ENCODE results near the gene PKD1L1. TPM values are rescaled to one million over a fixed set of nuclear protein-coding genes. Genes with fewer than 3 reads are reported as not detected.

PKD1L1 gene
- polyA plus RNA-seq, 1 donor (not counting 4 experiments of a cell fraction or from before 2014, with no cell fraction given) = 0.04 TPM

GRCh38 chr7:47811632-47812380 is 136.5 kb downstream of the PKD1L1 start:
- FAIRE-seq (no peak), DNase-seq (ENCODE audit: low read depth, low spot score) (no peak)
- H3K27me3 ChIP-seq (ENCODE audit: control insufficient read depth, extremely low read depth, insufficient read depth, low read length) = no peaks in the 10 kb centered on the region
- no peak overlapping the region for H3K27ac ChIP-seq (ENCODE audit: control insufficient read depth, insufficient read depth, low read length)
- dilution Hi-C loops (cut with MboI; ENCODE audit: extremely low pct_ligation_motif_present, low sequenced_read_pairs) = no loop called here
- H3K79me2 ChIP-seq (ENCODE audit: control insufficient read depth, insufficient read depth, low read length) = no peaks in the 10 kb centered on the region
- no peak overlapping the region for H3K4me3 ChIP-seq (ENCODE audit: control insufficient read depth in 2 of 3, extremely low read depth in 1 of 3, insufficient read depth in 2 of 3, low read depth in 1 of 3, low read length in 3 of 3)
- no peaks in the 10 kb centered on the region for H3K9me1 ChIP-seq (ENCODE audit: control insufficient read depth, extremely low read depth, insufficient read depth, low read length)
- no peaks in the 10 kb centered on the region for H3K9me3 ChIP-seq (ENCODE audit: control insufficient read depth, low read depth, low read length)
- H2AFZ ChIP-seq (ENCODE audit: control insufficient read depth, low read length) = no peak overlapping the region
- no peaks in the 10 kb centered on the region for H4K20me1 ChIP-seq (ENCODE audit: control insufficient read depth, extremely low read depth, insufficient read depth, low read length)
- TF ChIP-seq, protein P1, sequence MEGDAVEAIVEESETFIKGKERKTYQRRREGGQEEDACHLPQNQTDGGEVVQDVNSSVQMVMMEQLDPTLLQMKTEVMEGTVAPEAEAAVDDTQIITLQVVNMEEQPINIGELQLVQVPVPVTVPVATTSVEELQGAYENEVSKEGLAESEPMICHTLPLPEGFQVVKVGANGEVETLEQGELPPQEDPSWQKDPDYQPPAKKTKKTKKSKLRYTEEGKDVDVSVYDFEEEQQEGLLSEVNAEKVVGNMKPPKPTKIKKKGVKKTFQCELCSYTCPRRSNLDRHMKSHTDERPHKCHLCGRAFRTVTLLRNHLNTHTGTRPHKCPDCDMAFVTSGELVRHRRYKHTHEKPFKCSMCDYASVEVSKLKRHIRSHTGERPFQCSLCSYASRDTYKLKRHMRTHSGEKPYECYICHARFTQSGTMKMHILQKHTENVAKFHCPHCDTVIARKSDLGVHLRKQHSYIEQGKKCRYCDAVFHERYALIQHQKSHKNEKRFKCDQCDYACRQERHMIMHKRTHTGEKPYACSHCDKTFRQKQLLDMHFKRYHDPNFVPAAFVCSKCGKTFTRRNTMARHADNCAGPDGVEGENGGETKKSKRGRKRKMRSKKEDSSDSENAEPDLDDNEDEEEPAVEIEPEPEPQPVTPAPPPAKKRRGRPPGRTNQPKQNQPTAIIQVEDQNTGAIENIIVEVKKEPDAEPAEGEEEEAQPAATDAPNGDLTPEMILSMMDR (optimal IDR thresholded peaks at IDR 0.05 in 1 of 3, IDR thresholded peaks at IDR 0.05 in 1 of 3, conservative IDR thresholded peaks at IDR 0.05 in 1 of 3; ENCODE audit: extremely low read depth in 1 of 3, insufficient read depth in 2 of 3, low read length in 3 of 3) = no peak
- TF ChIP-seq EZH2 (IDR thresholded peaks at IDR 0.05; ENCODE audit: low read length) = no peak
- H3K4me1 ChIP-seq (ENCODE audit: control insufficient read depth, extremely low read depth, insufficient read depth, low read length) = peaks cover 2% of the 10 kb centered on the region
- H3K9ac ChIP-seq (ENCODE audit: control insufficient read depth, extremely low read depth, insufficient read depth, low read length) = no peak overlapping the region
- H3K4me2 ChIP-seq (ENCODE audit: control insufficient read depth, extremely low read depth, insufficient read depth, low read depth, low read length) = no peak overlapping the region
- H3K36me3 ChIP-seq (ENCODE audit: control insufficient read depth in 2 of 2, extremely low read depth in 1 of 2, insufficient read depth in 2 of 2, low read length in 2 of 2) = no peaks in the 10 kb centered on the region

GRCh38 chr7:47809387-47809786 is 138.9 kb downstream of the PKD1L1 start:
- dilution Hi-C loops (cut with MboI; ENCODE audit: extremely low pct_ligation_motif_present, low sequenced_read_pairs) = no loop called here
- peaks cover 4% of the 10 kb centered on the region for H3K4me1 ChIP-seq (ENCODE audit: control insufficient read depth, extremely low read depth, insufficient read depth, low read length)
- H3K79me2 ChIP-seq (ENCODE audit: control insufficient read depth, insufficient read depth, low read length) = no peaks in the 10 kb centered on the region
- no peak for FAIRE-seq
- H3K9me3 ChIP-seq (ENCODE audit: control insufficient read depth, low read depth, low read length) = no peaks in the 10 kb centered on the region
- H3K9me1 ChIP-seq (ENCODE audit: control insufficient read depth, extremely low read depth, insufficient read depth, low read length) = no peaks in the 10 kb centered on the region
- H3K9ac ChIP-seq (ENCODE audit: control insufficient read depth, extremely low read depth, insufficient read depth, low read length) = no peak overlapping the region
- H3K4me2 ChIP-seq (ENCODE audit: control insufficient read depth, extremely low read depth, insufficient read depth, low read depth, low read length) = no peak overlapping the region
- no peak overlapping the region for H3K4me3 ChIP-seq (ENCODE audit: control insufficient read depth in 2 of 3, extremely low read depth in 1 of 3, insufficient read depth in 2 of 3, low read depth in 1 of 3, low read length in 3 of 3)
- H3K27ac ChIP-seq (ENCODE audit: control insufficient read depth, insufficient read depth, low read length) = no peak overlapping the region
- TF ChIP-seq, protein P1 (optimal IDR thresholded peaks at IDR 0.05 in 1 of 3, IDR thresholded peaks at IDR 0.05 in 1 of 3, conservative IDR thresholded peaks at IDR 0.05 in 1 of 3; ENCODE audit: extremely low read depth in 1 of 3, insufficient read depth in 2 of 3, low read length in 3 of 3) = no peak
- TF ChIP-seq EZH2 (IDR thresholded peaks at IDR 0.05; ENCODE audit: low read length) = no peak
- DNase-seq (ENCODE audit: low read depth, low spot score) = no peak
- H4K20me1 ChIP-seq (ENCODE audit: control insufficient read depth, extremely low read depth, insufficient read depth, low read length) = no peaks in the 10 kb centered on the region
- no peaks in the 10 kb centered on the region for H3K27me3 ChIP-seq (ENCODE audit: control insufficient read depth, extremely low read depth, insufficient read depth, low read length)
- no peaks in the 10 kb centered on the region for H3K36me3 ChIP-seq (ENCODE audit: control insufficient read depth in 2 of 2, extremely low read depth in 1 of 2, insufficient read depth in 2 of 2, low read length in 2 of 2)
- H2AFZ ChIP-seq (ENCODE audit: control insufficient read depth, low read length) = no peak overlapping the region
